Transverse colon (tissue), 4 donors: ENCODE results near the gene CHN1.

ENCODE experiments used
- POLR2AphosphoS5 ChIP-seq, 3 donors: sonication (generic); formaldehyde crosslinking; IDR thresholded peaks; one replicate each; pipeline ENCODE4 v1.6.1; 2016; ENCODE audit warnings: antibody characterized with exemption in 3 of 3
- TF ChIP-seq, protein P1 (sequence below), 5 experiments: fragments of 200-600 bp in 3 of 5; fragments of 450-650 bp in 2 of 5; sonication (generic) in 3 of 5; IDR thresholded peaks; 1 replicate in 2 of 5; 2 replicates in 3 of 5; pipeline ENCODE4 v1.5.1; 2016 to 2017; ENCODE audit warnings: antibody characterized with exemption in 5 of 5, inconsistent platforms in 3 of 5, mild to moderate bottlenecking in 2 of 5, moderate library complexity in 1 of 5

DNA sequence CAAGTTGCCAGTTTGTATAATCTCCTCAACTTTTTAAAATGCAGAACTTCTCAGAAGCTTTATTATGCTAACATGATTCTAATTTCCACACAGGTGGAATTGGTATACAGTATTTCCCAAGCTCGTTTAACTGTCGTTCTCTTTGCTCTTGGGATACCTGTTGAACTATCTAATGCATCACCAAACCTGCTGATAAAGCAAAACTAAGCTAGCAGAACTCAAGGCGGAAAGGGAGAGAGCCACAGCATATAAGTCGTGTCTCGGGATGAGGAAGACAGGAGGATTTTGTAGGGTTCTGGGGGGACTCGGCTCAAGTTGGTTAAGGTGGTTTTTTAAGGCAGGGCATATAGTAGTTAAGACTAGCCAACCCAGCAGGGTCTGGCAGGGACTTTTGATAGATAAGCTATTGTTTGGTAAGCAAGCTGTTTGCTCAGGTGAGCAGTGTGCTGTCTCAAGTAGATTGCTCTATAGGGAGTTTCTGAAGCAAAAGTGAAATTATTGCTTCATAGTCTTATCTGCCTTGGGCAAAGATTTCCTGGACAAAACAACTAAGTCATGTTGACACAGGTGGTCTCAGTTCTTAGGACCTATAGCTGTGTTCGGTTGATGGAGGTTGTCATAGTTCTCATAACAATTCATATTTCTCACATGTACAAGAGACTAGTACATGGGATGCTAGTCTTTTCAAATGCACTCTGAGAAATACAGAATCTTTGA is 212.7 kb downstream of the CHN1 start:
- TF ChIP-seq, protein P1, sequence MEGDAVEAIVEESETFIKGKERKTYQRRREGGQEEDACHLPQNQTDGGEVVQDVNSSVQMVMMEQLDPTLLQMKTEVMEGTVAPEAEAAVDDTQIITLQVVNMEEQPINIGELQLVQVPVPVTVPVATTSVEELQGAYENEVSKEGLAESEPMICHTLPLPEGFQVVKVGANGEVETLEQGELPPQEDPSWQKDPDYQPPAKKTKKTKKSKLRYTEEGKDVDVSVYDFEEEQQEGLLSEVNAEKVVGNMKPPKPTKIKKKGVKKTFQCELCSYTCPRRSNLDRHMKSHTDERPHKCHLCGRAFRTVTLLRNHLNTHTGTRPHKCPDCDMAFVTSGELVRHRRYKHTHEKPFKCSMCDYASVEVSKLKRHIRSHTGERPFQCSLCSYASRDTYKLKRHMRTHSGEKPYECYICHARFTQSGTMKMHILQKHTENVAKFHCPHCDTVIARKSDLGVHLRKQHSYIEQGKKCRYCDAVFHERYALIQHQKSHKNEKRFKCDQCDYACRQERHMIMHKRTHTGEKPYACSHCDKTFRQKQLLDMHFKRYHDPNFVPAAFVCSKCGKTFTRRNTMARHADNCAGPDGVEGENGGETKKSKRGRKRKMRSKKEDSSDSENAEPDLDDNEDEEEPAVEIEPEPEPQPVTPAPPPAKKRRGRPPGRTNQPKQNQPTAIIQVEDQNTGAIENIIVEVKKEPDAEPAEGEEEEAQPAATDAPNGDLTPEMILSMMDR (IDR thresholded peaks at IDR 0.05) = no peak
- TF ChIP-seq POLR2AphosphoS5 (IDR thresholded peaks at IDR 0.05) = no peak
